ENCODE data around the gene TMEM220.
"Not testable (repeated sequence)": the region's sequence is repeated elsewhere in the genome, so short reads cannot be mapped to it uniquely, and the experiment has no call there.

TMEM220 gene

GRCh38 chr17:10741416-10742135 is 11.8 kb upstream of the TMEM220 start:
- no peaks in the 10 kb centered on the region for H3K27me3 ChIP-seq (ENCODE audit: control insufficient read depth, insufficient read depth, low read length)
- H3K36me3 ChIP-seq (ENCODE audit: control insufficient read depth, insufficient read depth, low read length): no peaks in the 10 kb centered on the region
- no peak for DNase-seq (ENCODE audit: low read depth, low spot score)
- no peak overlapping the region for H3K27ac ChIP-seq (ENCODE audit: low read length)
- no peaks in the 10 kb centered on the region; the same call in 1 of the 2 replicates for H3K4me1 ChIP-seq (ENCODE audit: control insufficient read depth, insufficient read depth, low read length)
- H3K9me3 ChIP-seq (ENCODE audit: control insufficient read depth, insufficient read depth, low read length): no peaks in the 10 kb centered on the region
- no CpG with 5 or more reads among the region's 10 CpGs for WGBS (ENCODE audit: insufficient coverage, insufficient read length)
- H3K4me3 ChIP-seq (ENCODE audit: low read length): no peak overlapping the region

DNA sequence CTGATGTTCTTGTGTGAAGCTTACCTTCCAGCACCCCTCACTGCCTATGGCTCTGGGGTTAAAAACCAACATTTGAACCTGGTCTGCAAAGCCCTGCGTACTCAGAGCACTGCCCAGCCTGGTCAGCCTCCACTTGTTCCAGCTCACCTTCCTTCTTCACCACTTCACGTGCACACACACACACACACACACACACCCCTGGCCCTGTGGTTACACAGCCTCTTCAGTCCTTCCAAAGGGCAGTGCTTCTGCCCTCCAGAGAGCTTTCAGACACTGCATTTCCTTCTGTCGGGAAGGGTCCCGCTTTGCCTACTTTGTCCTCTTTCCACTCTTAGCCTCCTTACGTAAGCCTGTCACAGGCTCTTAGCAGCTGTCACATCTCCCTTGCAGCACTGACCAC is 9.6 kb upstream of the TMEM220 start:
- Histone ChIP-seq H3K9me3 (ENCODE audit: control insufficient read depth, insufficient read depth, low read length) (no peaks in the 10 kb centered on the region), H3K36me3 (ENCODE audit: control insufficient read depth, insufficient read depth, low read length) (no peaks in the 10 kb centered on the region), H3K27me3 (ENCODE audit: control insufficient read depth, insufficient read depth, low read length) (no peaks in the 10 kb centered on the region), H3K4me3 (ENCODE audit: low read length) (no peak overlapping the region), H3K4me1 (ENCODE audit: control insufficient read depth, insufficient read depth, low read length) (no peaks in the 10 kb centered on the region; the same call in 1 of the 2 replicates), H3K27ac (ENCODE audit: low read length) (no peak overlapping the region)
- no CpG with 5 or more reads among the region's 5 CpGs for WGBS (ENCODE audit: insufficient coverage, insufficient read length)
- DNase-seq (ENCODE audit: low read depth, low spot score): no peak

GRCh38 chr17:10738521-10739258 is 8.9 kb upstream of the TMEM220 start:
- Histone ChIP-seq H3K27me3 (ENCODE audit: control insufficient read depth, insufficient read depth, low read length) (no peaks in the 10 kb centered on the region), H3K27ac (ENCODE audit: low read length) (no peak overlapping the region), H3K36me3 (ENCODE audit: control insufficient read depth, insufficient read depth, low read length) (no peaks in the 10 kb centered on the region), H3K4me1 (ENCODE audit: control insufficient read depth, insufficient read depth, low read length) (no peaks in the 10 kb centered on the region; the same call in 1 of the 2 replicates), H3K4me3 (ENCODE audit: low read length) (no peak overlapping the region), H3K9me3 (ENCODE audit: control insufficient read depth, insufficient read depth, low read length) (no peaks in the 10 kb centered on the region)
- DNase-seq (ENCODE audit: low read depth, low spot score): no peak
- WGBS (ENCODE audit: insufficient coverage, insufficient read length): no CpG with 5 or more reads among the region's 5 CpGs

DNA sequence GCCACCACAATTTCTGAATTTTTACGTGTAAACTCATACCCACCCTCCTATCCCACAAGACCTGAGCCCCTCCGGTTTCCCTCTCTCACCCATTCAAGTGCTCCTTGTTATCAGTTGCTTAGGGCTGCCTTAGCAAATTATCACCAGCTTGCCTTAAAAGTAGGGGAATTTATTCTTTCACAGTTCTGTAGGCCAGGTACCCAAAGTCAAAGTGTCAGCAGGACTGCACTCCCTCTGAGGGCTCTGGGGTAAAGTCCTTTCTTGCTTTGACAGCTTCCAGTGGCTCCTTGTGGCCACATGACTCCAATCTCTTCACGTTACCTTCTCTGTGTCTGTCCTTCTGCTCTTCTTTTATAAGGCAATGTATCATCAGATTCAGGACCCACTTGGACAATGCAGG is 7.9 kb upstream of the TMEM220 start:
- Histone ChIP-seq H3K27me3 (ENCODE audit: control insufficient read depth, insufficient read depth, low read length) (no peaks in the 10 kb centered on the region), H3K4me3 (ENCODE audit: low read length) (no peak overlapping the region), H3K4me1 (ENCODE audit: control insufficient read depth, insufficient read depth, low read length) (no peaks in the 10 kb centered on the region; the same call in 1 of the 2 replicates), H3K27ac (ENCODE audit: low read length) (no peak overlapping the region), H3K36me3 (ENCODE audit: control insufficient read depth, insufficient read depth, low read length) (no peaks in the 10 kb centered on the region), H3K9me3 (ENCODE audit: control insufficient read depth, insufficient read depth, low read length) (no peaks in the 10 kb centered on the region)
- DNase-seq (ENCODE audit: low read depth, low spot score): no peak
- no CpG with 5 or more reads among the region's 3 CpGs for whole genome bisulfite sequencing (ENCODE audit: insufficient coverage, insufficient read length)

GRCh38 chr17:10737168-10737622 is 7.4 kb upstream of the TMEM220 start:
- Histone ChIP-seq H3K9me3 (ENCODE audit: control insufficient read depth, insufficient read depth, low read length) (no peaks in the 10 kb centered on the region), H3K4me3 (ENCODE audit: low read length) (no peak overlapping the region), H3K4me1 (ENCODE audit: control insufficient read depth, insufficient read depth, low read length) (no peaks in the 10 kb centered on the region; the same call in 1 of the 2 replicates), H3K27ac (ENCODE audit: low read length) (no peak overlapping the region), H3K27me3 (ENCODE audit: control insufficient read depth, insufficient read depth, low read length) (no peaks in the 10 kb centered on the region), H3K36me3 (ENCODE audit: control insufficient read depth, insufficient read depth, low read length) (no peaks in the 10 kb centered on the region)
- no peak for DNase-seq (ENCODE audit: low read depth, low spot score)
- WGBS (ENCODE audit: insufficient coverage, insufficient read length): no CpG with 5 or more reads among the region's 6 CpGs

- H3K36me3 ChIP-seq (ENCODE audit: control insufficient read depth, insufficient read depth, low read length): no peaks in the 10 kb centered on the region
- no peak overlapping the region for H3K4me3 ChIP-seq (ENCODE audit: low read length)
- no peaks in the 10 kb centered on the region for H3K27me3 ChIP-seq (ENCODE audit: control insufficient read depth, insufficient read depth, low read length)
- no peak for DNase-seq (ENCODE audit: low read depth, low spot score)
- H3K27ac ChIP-seq (ENCODE audit: low read length): no peak overlapping the region
- WGBS (ENCODE audit: insufficient coverage, insufficient read length): no CpG with 5 or more reads among the region's 4 CpGs
- H3K9me3 ChIP-seq (ENCODE audit: control insufficient read depth, insufficient read depth, low read length): no peaks in the 10 kb centered on the region
- no peaks in the 10 kb centered on the region; the same call in 1 of the 2 replicates for H3K4me1 ChIP-seq (ENCODE audit: control insufficient read depth, insufficient read depth, low read length)
Measured at GRCh38 chr17:10735821-10736220, 6.0 kb upstream of the TMEM220 start.

DNA sequence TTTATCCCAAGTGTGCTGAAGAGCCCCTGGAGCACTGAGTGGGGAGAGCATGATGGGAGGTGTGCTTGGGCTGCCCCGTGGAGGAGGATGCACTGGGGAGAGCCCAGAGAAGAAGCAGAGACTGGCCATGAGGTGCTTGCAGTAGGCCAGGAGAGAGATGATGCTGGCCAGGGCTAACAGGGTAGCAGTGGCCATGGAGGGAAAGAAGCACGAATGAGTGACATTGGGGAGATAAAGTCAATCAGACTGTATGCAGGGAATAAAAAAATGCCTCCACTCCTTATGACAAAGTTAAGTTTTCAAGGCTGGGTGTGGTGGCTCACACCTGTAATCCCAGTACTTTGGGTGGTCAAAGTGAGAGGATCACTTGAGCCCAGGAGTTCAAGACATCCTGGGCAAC is 5.4 kb upstream of the TMEM220 start:
- H3K36me3 ChIP-seq (ENCODE audit: control insufficient read depth, insufficient read depth, low read length): no peaks in the 10 kb centered on the region
- H3K9me3 ChIP-seq (ENCODE audit: control insufficient read depth, insufficient read depth, low read length): no peaks in the 10 kb centered on the region
- no peaks in the 10 kb centered on the region for H3K27me3 ChIP-seq (ENCODE audit: control insufficient read depth, insufficient read depth, low read length)
- no peak for DNase-seq (ENCODE audit: low read depth, low spot score)
- H3K4me3 ChIP-seq (ENCODE audit: low read length): no peak overlapping the region
- H3K27ac ChIP-seq (ENCODE audit: low read length): no peak overlapping the region
- H3K4me1 ChIP-seq (ENCODE audit: control insufficient read depth, insufficient read depth, low read length): no peaks in the 10 kb centered on the region; the same call in 1 of the 2 replicates
- WGBS (ENCODE audit: insufficient coverage, insufficient read length): no CpG with 5 or more reads among the region's 2 CpGs

DNA sequence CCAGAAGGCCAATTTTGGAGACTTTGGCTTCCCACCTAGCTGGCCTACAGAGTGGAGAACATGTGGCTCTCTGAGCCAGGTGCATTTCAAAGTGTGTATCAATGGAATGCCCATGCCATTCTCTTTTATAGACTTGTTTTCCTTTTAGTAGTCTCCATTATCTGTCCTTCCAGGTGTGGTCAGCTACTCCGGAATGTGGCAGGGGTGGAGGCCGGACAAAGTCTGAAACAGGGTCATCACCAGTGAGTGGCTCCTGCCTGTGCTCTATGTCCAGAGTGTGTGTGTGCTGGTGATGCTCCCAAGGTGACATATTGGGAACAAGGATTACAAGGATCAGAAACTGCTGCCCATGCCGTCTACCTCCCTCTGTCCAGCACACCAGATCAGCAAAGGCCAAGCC is 3.8 kb upstream of the TMEM220 start:
- H3K36me3 ChIP-seq (ENCODE audit: control insufficient read depth, insufficient read depth, low read length): no peaks in the 10 kb centered on the region
- no peak for DNase-seq (ENCODE audit: low read depth, low spot score)
- H3K4me1 ChIP-seq (ENCODE audit: control insufficient read depth, insufficient read depth, low read length): no peaks in the 10 kb centered on the region; the same call in 1 of the 2 replicates
- no CpG with 5 or more reads among the region's 3 CpGs for WGBS (ENCODE audit: insufficient coverage, insufficient read length)
- H3K4me3 ChIP-seq (ENCODE audit: low read length): no peak overlapping the region
- no peak overlapping the region for H3K27ac ChIP-seq (ENCODE audit: low read length)
- no peaks in the 10 kb centered on the region for H3K9me3 ChIP-seq (ENCODE audit: control insufficient read depth, insufficient read depth, low read length)
- H3K27me3 ChIP-seq (ENCODE audit: control insufficient read depth, insufficient read depth, low read length): no peaks in the 10 kb centered on the region

GRCh38 chr17:10732121-10732520 is 2.3 kb upstream of the TMEM220 start:
- not testable (repeated sequence) for H3K27ac ChIP-seq (ENCODE audit: low read length); H3K4me1 ChIP-seq (ENCODE audit: control insufficient read depth, insufficient read depth, low read length); H3K27me3 ChIP-seq (ENCODE audit: control insufficient read depth, insufficient read depth, low read length); DNase-seq (ENCODE audit: low read depth, low spot score); H3K9me3 ChIP-seq (ENCODE audit: control insufficient read depth, insufficient read depth, low read length); H3K4me3 ChIP-seq (ENCODE audit: low read length); H3K36me3 ChIP-seq (ENCODE audit: control insufficient read depth, insufficient read depth, low read length)
- no CpG with 5 or more reads among the region's 6 CpGs for WGBS (ENCODE audit: insufficient coverage, insufficient read length)

DNA sequence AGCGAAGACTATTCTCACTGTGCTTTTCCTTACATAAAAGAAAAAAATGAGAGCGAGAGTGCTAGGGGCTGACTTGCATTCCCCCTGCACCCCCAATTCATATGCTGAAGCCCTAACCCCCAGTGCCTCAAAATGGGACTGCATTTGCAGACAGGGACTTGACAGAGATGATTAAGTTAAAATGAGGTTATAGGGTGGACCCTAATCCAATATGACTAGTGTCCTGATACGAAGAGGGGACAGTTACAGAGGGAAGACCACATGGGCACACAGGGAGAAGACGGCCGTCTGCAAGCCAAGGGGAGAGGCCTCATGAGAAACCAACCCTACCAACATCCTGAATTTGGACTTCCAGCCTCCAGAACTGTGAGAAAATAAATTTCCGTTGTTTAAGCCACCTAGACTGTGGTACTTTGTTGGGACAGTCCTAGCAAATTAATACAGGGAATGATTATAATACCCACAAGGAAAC is 1.6 kb upstream of the TMEM220 start:
- Histone ChIP-seq H3K9me3 (ENCODE audit: control insufficient read depth, insufficient read depth, low read length) (no peaks in the 10 kb centered on the region), H3K27ac (ENCODE audit: low read length) (no peak overlapping the region), H3K4me3 (ENCODE audit: low read length) (no peak overlapping the region), H3K36me3 (ENCODE audit: control insufficient read depth, insufficient read depth, low read length) (no peaks in the 10 kb centered on the region), H3K27me3 (ENCODE audit: control insufficient read depth, insufficient read depth, low read length) (no peaks in the 10 kb centered on the region), H3K4me1 (ENCODE audit: control insufficient read depth, insufficient read depth, low read length) (no peaks in the 10 kb centered on the region)
- WGBS (ENCODE audit: insufficient coverage, insufficient read length): no CpG with 5 or more reads among the region's 6 CpGs
- no peak for DNase-seq (ENCODE audit: low read depth, low spot score)

Data from iPS DF 6.9 (cell line).